Memory B cell (primary cell): Measurements from ENCODE around the gene PRKRIP1.

Experiments used
- ATAC-seq: fragments of 150-1000 bp; cut with Tn5 transposase; 2 replicates; pipeline ENCODE4 v1.10.0; 2021; ENCODE audit warnings: low read depth, mild to moderate bottlenecking, moderate library complexity
- DNase-seq, 2 donors: peaks; one replicate each; pipeline ENCODE4 v3.0.0; 2022; ENCODE audit warnings: low spot score in 2 of 2
- H3K27ac Mint-ChIP-seq: one replicate; pipeline ENCODE4 v1.8.0; 2022; ENCODE audit warnings: mild to moderate bottlenecking, moderate library complexity, mixed read lengths
- H3K27me3 Mint-ChIP-seq: one replicate; pipeline ENCODE4 v1.8.0; 2022; ENCODE audit warnings: mixed read lengths
- H3K36me3 Mint-ChIP-seq: one replicate; pipeline ENCODE4 v1.8.0; 2022; ENCODE audit warnings: mild to moderate bottlenecking, mixed read lengths
- H3K4me1 Mint-ChIP-seq: one replicate; pipeline ENCODE4 v1.8.0; 2022; ENCODE audit warnings: mixed read lengths
- H3K4me3 Mint-ChIP-seq: one replicate; pipeline ENCODE4 v1.8.0; 2022; ENCODE audit warnings: mild to moderate bottlenecking, moderate library complexity, mixed read lengths
- H3K9me3 Mint-ChIP-seq: one replicate; pipeline ENCODE4 v1.8.0; 2022; ENCODE audit warnings: mixed read lengths

Gene PRKRIP1

GRCh38 chr7:102431617-102432298 lies 35.6 kb downstream of the PRKRIP1 start:
- peaks cover 8% of the 10 kb centered on the region for H3K36me3 Mint-ChIP-seq
- ATAC-seq = peak; percentile 33
- H3K4me1 Mint-ChIP-seq = peaks cover 42% of the 10 kb centered on the region
- H3K4me3 Mint-ChIP-seq = peak overlapping the region; percentile 71
- peak; percentile 44 to 54 for DNase-seq
- H3K27me3 Mint-ChIP-seq = no peaks in the 10 kb centered on the region
- peak overlapping the region; percentile 98 for H3K27ac Mint-ChIP-seq
- no peaks in the 10 kb centered on the region for H3K9me3 Mint-ChIP-seq

GRCh38 chr7:102432442-102433218 lies 36.5 kb downstream of the PRKRIP1 start:
- peak overlapping the region; percentile 92 for H3K27ac Mint-ChIP-seq
- H3K9me3 Mint-ChIP-seq = no peaks in the 10 kb centered on the region
- peak overlapping the region; percentile 82 for H3K4me3 Mint-ChIP-seq
- no peaks in the 10 kb centered on the region for H3K27me3 Mint-ChIP-seq
- DNase-seq = peak in 1 of 2 donors; percentile 69
- peak; percentile 65 for ATAC-seq
- H3K4me1 Mint-ChIP-seq = peaks cover 40% of the 10 kb centered on the region
- H3K36me3 Mint-ChIP-seq = peaks cover 12% of the 10 kb centered on the region

GRCh38 chr7:102433219-102434038 lies 37.3 kb downstream of the PRKRIP1 start, which contains the start of gene ORAI2:
ORAI2 (plus strand) TSS chr7:102433575; CDS start chr7:102438957, 5,382 bp downstream.
- H3K27me3 Mint-ChIP-seq = no peaks in the 10 kb centered on the region
- DNase-seq = peak; percentile 83 to 88
- peaks cover 40% of the 10 kb centered on the region for H3K4me1 Mint-ChIP-seq
- H3K27ac Mint-ChIP-seq = peak within 1 kb of the TSS; percentile 92
- peak; percentile 74 for ATAC-seq
- peaks cover 12% of the 10 kb centered on the region for H3K36me3 Mint-ChIP-seq
- no peaks in the 10 kb centered on the region for H3K9me3 Mint-ChIP-seq
- H3K4me3 Mint-ChIP-seq = peak within 1 kb of the TSS; percentile 91

- no peak for DNase-seq
Observed at GRCh38 chr7:102434039-102434486, 37.9 kb downstream of the PRKRIP1 start.

GRCh38 chr7:102436118-102436517 lies 40.0 kb downstream of the PRKRIP1 start:
- no peaks in the 10 kb centered on the region for H3K9me3 Mint-ChIP-seq
- DNase-seq (no peak), ATAC-seq (no peak)
- peak overlapping the region; percentile 91 for H3K4me3 Mint-ChIP-seq
- H3K36me3 Mint-ChIP-seq = peaks cover 15% of the 10 kb centered on the region
- no peaks in the 10 kb centered on the region for H3K27me3 Mint-ChIP-seq
- peaks cover 22% of the 10 kb centered on the region for H3K4me1 Mint-ChIP-seq
- peak overlapping the region; percentile 74 for H3K27ac Mint-ChIP-seq

More at GRCh38 chr7:102434039-102434486, 37.9 kb downstream of the PRKRIP1 start:
- H3K27ac Mint-ChIP-seq = peak overlapping the region; percentile 92
- H3K27me3 Mint-ChIP-seq = no peaks in the 10 kb centered on the region
- peaks cover 39% of the 10 kb centered on the region for H3K4me1 Mint-ChIP-seq
- H3K9me3 Mint-ChIP-seq = no peaks in the 10 kb centered on the region
- peaks cover 12% of the 10 kb centered on the region for H3K36me3 Mint-ChIP-seq
- H3K4me3 Mint-ChIP-seq = peak overlapping the region; percentile 91
- ATAC-seq = peak; percentile 5

GRCh38 chr7:102439963-102440795 lies 44.0 kb downstream of the PRKRIP1 start:
- Mint-ChIP-seq H3K27me3 (no peaks in the 10 kb centered on the region), H3K4me1 (peaks cover 23% of the 10 kb centered on the region), H3K9me3 (no peaks in the 10 kb centered on the region), H3K4me3 (no peak overlapping the region), H3K27ac (no peak overlapping the region), H3K36me3 (peaks cover 18% of the 10 kb centered on the region)
- no peak for ATAC-seq
- DNase-seq = no peak

GRCh38 chr7:102444961-102445673 lies 49.0 kb downstream of the PRKRIP1 start:
- Mint-ChIP-seq H3K4me1 (peaks cover 27% of the 10 kb centered on the region), H3K27me3 (no peaks in the 10 kb centered on the region), H3K4me3 (peak overlapping the region; percentile 83), H3K9me3 (no peaks in the 10 kb centered on the region), H3K36me3 (peaks cover 23% of the 10 kb centered on the region), H3K27ac (peak overlapping the region; percentile 96)
- DNase-seq = peak; percentile 47 to 51
- peak; percentile 55 for ATAC-seq

GRCh38 chr7:102445674-102446071 lies 49.5 kb downstream of the PRKRIP1 start:
- peaks cover 23% of the 10 kb centered on the region for H3K36me3 Mint-ChIP-seq
- peak overlapping the region; percentile 96 for H3K27ac Mint-ChIP-seq
- H3K27me3 Mint-ChIP-seq = no peaks in the 10 kb centered on the region
- ATAC-seq = no peak
- no peak for DNase-seq
- H3K4me3 Mint-ChIP-seq = peak overlapping the region; percentile 85
- H3K9me3 Mint-ChIP-seq = no peaks in the 10 kb centered on the region
- peaks cover 32% of the 10 kb centered on the region for H3K4me1 Mint-ChIP-seq

- ATAC-seq (no peak), DNase-seq (no peak)
- no peaks in the 10 kb centered on the region for H3K27me3 Mint-ChIP-seq
- H3K4me1 Mint-ChIP-seq = peaks cover 30% of the 10 kb centered on the region
- H3K36me3 Mint-ChIP-seq = peaks cover 22% of the 10 kb centered on the region
- peak overlapping the region; percentile 96 for H3K27ac Mint-ChIP-seq
- H3K4me3 Mint-ChIP-seq = peak overlapping the region; percentile 43
- H3K9me3 Mint-ChIP-seq = no peaks in the 10 kb centered on the region
Observed at GRCh38 chr7:102446387-102447156, 50.4 kb downstream of the PRKRIP1 start.

GRCh38 chr7:102447311-102447710 lies 51.1 kb downstream of the PRKRIP1 start:
- ATAC-seq (no peak), DNase-seq (no peak)
- Mint-ChIP-seq H3K4me3 (no peak overlapping the region), H3K9me3 (no peaks in the 10 kb centered on the region), H3K27ac (no peak overlapping the region), H3K36me3 (peaks cover 22% of the 10 kb centered on the region), H3K4me1 (peaks cover 23% of the 10 kb centered on the region), H3K27me3 (no peaks in the 10 kb centered on the region)

- Mint-ChIP-seq H3K27ac (no peak overlapping the region), H3K27me3 (no peaks in the 10 kb centered on the region), H3K4me3 (no peak overlapping the region), H3K36me3 (peaks cover 22% of the 10 kb centered on the region), H3K9me3 (no peaks in the 10 kb centered on the region), H3K4me1 (peaks cover 24% of the 10 kb centered on the region)
- no peak for ATAC-seq
- no peak for DNase-seq
Observed at GRCh38 chr7:102449136-102449535, 53.0 kb downstream of the PRKRIP1 start.

GRCh38 chr7:102450242-102450641 lies 54.1 kb downstream of the PRKRIP1 start:
- no peaks in the 10 kb centered on the region for H3K27me3 Mint-ChIP-seq
- DNase-seq (peak; percentile 54 to 62), ATAC-seq (peak; percentile 94)
- no peaks in the 10 kb centered on the region for H3K9me3 Mint-ChIP-seq
- H3K4me3 Mint-ChIP-seq = no peak overlapping the region
- H3K27ac Mint-ChIP-seq = peak overlapping the region; percentile 83
- H3K4me1 Mint-ChIP-seq = peaks cover 19% of the 10 kb centered on the region
- peaks cover 18% of the 10 kb centered on the region for H3K36me3 Mint-ChIP-seq
